GM23248 (cell line): ENCODE data around the gene GALNT2. TPM values are rescaled to one million over a fixed set of nuclear protein-coding genes. Genes with fewer than 3 reads are reported as not detected.

ENCODE experiments used
- DNase-seq: peaks from one replicate; pipeline ENCODE4 v3.0.0-alpha.2; 2015
- H2AFZ ChIP-seq: fragments of 200-600 bp; sonication (generic); 2 replicates; pipeline ENCODE4 v1.6.1; 2016; ENCODE audit warnings: antibody characterized with exemption
- H3F3A ChIP-seq: fragments of 200-600 bp; sonication (generic); 2 replicates; pipeline ENCODE4 v1.6.1; 2016; ENCODE audit warnings: mild to moderate bottlenecking, antibody characterized with exemption, mixed run types; ENCODE audit not compliant: insufficient read depth
- H3K27ac ChIP-seq: fragments of 200-600 bp; sonication (generic); 2 replicates; pipeline ENCODE4 v1.5.1; 2016; ENCODE audit warnings: mild to moderate bottlenecking
- H3K27me3 ChIP-seq: fragments of 200-600 bp; sonication (generic); replicated peaks from 2 replicates; pipeline ENCODE4 v1.6.1; 2016; ENCODE audit warnings: mild to moderate bottlenecking; ENCODE audit not compliant: insufficient read depth
- H3K36me3 ChIP-seq: fragments of 200-600 bp; sonication (generic); 2 replicates; pipeline ENCODE4 v1.6.1; 2016; ENCODE audit warnings: low read depth, mild to moderate bottlenecking
- H3K4me1 ChIP-seq: fragments of 200-600 bp; sonication (generic); 2 replicates; pipeline ENCODE4 v1.6.1; 2016; ENCODE audit warnings: mild to moderate bottlenecking; ENCODE audit not compliant: insufficient read depth
- H3K4me2 ChIP-seq: fragments of 200-600 bp; sonication (generic); one replicate; pipeline ENCODE4 v1.6.1; 2016; ENCODE audit warnings: mild to moderate bottlenecking; ENCODE audit not compliant: unreplicated experiment
- H3K4me3 ChIP-seq: fragments of 200-600 bp; sonication (generic); 2 replicates; pipeline ENCODE4 v1.5.1; 2016; ENCODE audit warnings: mild to moderate bottlenecking
- H3K79me2 ChIP-seq: fragments of 200-600 bp; sonication (generic); 2 replicates; pipeline ENCODE4 v1.6.1; 2016; ENCODE audit warnings: mild to moderate bottlenecking; ENCODE audit not compliant: insufficient read depth
- H3K9ac ChIP-seq: fragments of 200-600 bp; sonication (generic); 2 replicates; pipeline ENCODE4 v1.6.1; 2016; ENCODE audit warnings: mild to moderate bottlenecking
- H3K9me2 ChIP-seq: fragments of 200-600 bp; sonication (generic); 2 replicates; pipeline ENCODE4 v1.6.1; 2016; ENCODE audit warnings: mixed run types, mild to moderate bottlenecking, moderate library complexity; ENCODE audit not compliant: insufficient read depth
- H3K9me3 ChIP-seq: fragments of 200-600 bp; sonication (generic); one replicate; pipeline ENCODE4 v1.6.1; 2017; ENCODE audit warnings: low read depth
- H4K20me1 ChIP-seq: fragments of 200-600 bp; sonication (generic); 2 replicates; pipeline ENCODE4 v1.6.0; 2016; ENCODE audit not compliant: insufficient read depth
- EZH2 ChIP-seq: fragments of 200-600 bp; sonication (generic); IDR thresholded peaks from 2 replicates; pipeline ENCODE4 v1.6.1; 2018; ENCODE audit warnings: antibody characterized with exemption, mild to moderate bottlenecking; ENCODE audit not compliant: insufficient read depth, poor library complexity, severe bottlenecking
- EZH2phosphoT487 ChIP-seq: fragments of 200-600 bp; sonication (generic); IDR thresholded peaks from 2 replicates; pipeline ENCODE4 v1.6.1; 2018; ENCODE audit warnings: antibody characterized with exemption, moderate library complexity, mild to moderate bottlenecking, low read depth; ENCODE audit not compliant: insufficient read depth
- WGBS, 2 experiments: methylation state at CpG; one replicate each; pipeline ENCODE4 v1.1.6; 2015 to 2017; ENCODE audit warnings: low lambda C conversion rate in 2 of 2, low coverage in 1 of 2; ENCODE audit errors: missing lambda C conversion rate in 2 of 2; 5-methylcytosine and 5-hydroxymethylcytosine counted together
- in situ Hi-C: fragments of 300-500 bp; cut with MboI; formaldehyde crosslinking; loops from 2 replicates; pipeline ENCODE4 v1.15.0; 2020
- polyA plus RNA-seq: library from polyadenylated mRNA; unstranded; fragments of >200 nt; fragmentation: Nextera tagmentation; extraction: Ambion mirVana; gene quantifications from 2 replicates; pipeline ENCODE4 v1.2.1, GENCODE V29; 2016
- total RNA-seq: library from RNA; depleted of rRNA; stranded (reverse); fragments of >200 nt; shearing (Covaris generic); gene quantifications from 2 replicates; pipeline ENCODE4 v1.2.3, GENCODE V29; 2014

The GALNT2 gene
- total and polyA plus RNA-seq, 2 experiments from 2014 or later, result 111 to 124 TPM

- no peak overlapping the region for H3K4me3 ChIP-seq
- no peaks in the 10 kb centered on the region for H4K20me1 ChIP-seq
- no peaks in the 10 kb centered on the region for H3K36me3 ChIP-seq
- H3K4me1 ChIP-seq, result peaks cover 30% of the 10 kb centered on the region
- H3K27me3 ChIP-seq, result no peaks in the 10 kb centered on the region
- WGBS, 2 experiments, result 96% methylated on average over 14 of the region's 14 CpGs
- no peak for TF ChIP-seq EZH2
- TF ChIP-seq EZH2phosphoT487, result no peak
- in situ Hi-C loops, result no loop called here
- H3K9me3 ChIP-seq, result no peaks in the 10 kb centered on the region
- no peak overlapping the region for H2AFZ ChIP-seq
- no peak for DNase-seq
- H3K4me2 ChIP-seq, result no peak overlapping the region
- H3K79me2 ChIP-seq, result peaks cover 98% of the 10 kb centered on the region
- no peak overlapping the region for H3K27ac ChIP-seq
- no peaks in the 10 kb centered on the region for H3K9me2 ChIP-seq
- H3F3A ChIP-seq, result peaks cover 26% of the 10 kb centered on the region
- H3K9ac ChIP-seq, result no peak overlapping the region
Observed at GRCh38 chr1:230094746-230095145, 27.7 kb downstream of the GALNT2 start.

GRCh38 chr1:230095938-230096337 lies 28.9 kb downstream of the GALNT2 start:
- Histone ChIP-seq H3K4me1 (peaks cover 18% of the 10 kb centered on the region), H3K27ac (no peak overlapping the region), H3K9me2 (no peaks in the 10 kb centered on the region), H3K4me3 (no peak overlapping the region), H2AFZ (no peak overlapping the region), H3K36me3 (no peaks in the 10 kb centered on the region), H3K9ac (no peak overlapping the region), H3K27me3 (no peaks in the 10 kb centered on the region), H3K79me2 (peaks cover 100% of the 10 kb centered on the region), H3F3A (peaks cover 16% of the 10 kb centered on the region), H3K4me2 (no peak overlapping the region), H3K9me3 (no peaks in the 10 kb centered on the region), H4K20me1 (no peaks in the 10 kb centered on the region)
- no peak for TF ChIP-seq EZH2phosphoT487
- no peak for DNase-seq
- in situ Hi-C loops, result no loop called here
- WGBS, 2 experiments, result 80 to 84% methylated on average over 4 to 5 of the region's 5 CpGs

GRCh38 chr1:230097370-230097769 lies 30.3 kb downstream of the GALNT2 start:
- WGBS, 2 experiments, result 97 to 98% methylated on average over 4 of the region's 4 CpGs
- peaks cover 100% of the 10 kb centered on the region for H3K79me2 ChIP-seq
- in situ Hi-C loops, result no loop called here

GRCh38 chr1:230098723-230099122 lies 31.7 kb downstream of the GALNT2 start:
- Histone ChIP-seq H3K36me3 (no peaks in the 10 kb centered on the region), H2AFZ (no peak overlapping the region), H3K4me1 (peaks cover 14% of the 10 kb centered on the region), H3K27ac (no peak overlapping the region), H3K9me3 (no peaks in the 10 kb centered on the region), H3K79me2 (peaks cover 100% of the 10 kb centered on the region), H4K20me1 (no peaks in the 10 kb centered on the region), H3K4me3 (no peak overlapping the region), H3K27me3 (no peaks in the 10 kb centered on the region), H3K9me2 (no peaks in the 10 kb centered on the region), H3K4me2 (no peak overlapping the region), H3K9ac (no peak overlapping the region), H3F3A (peaks cover 14% of the 10 kb centered on the region)
- in situ Hi-C loops, result no loop called here
- TF ChIP-seq EZH2phosphoT487 (no peak), EZH2 (no peak)
- no peak for DNase-seq
- 96 to 97% methylated on average over 8 of the region's 8 CpGs for WGBS, 2 experiments

More at GRCh38 chr1:230097370-230097769, 30.3 kb downstream of the GALNT2 start:
- H3K36me3 ChIP-seq, result no peaks in the 10 kb centered on the region
- H3K4me1 ChIP-seq, result peaks cover 4% of the 10 kb centered on the region
- no peak for TF ChIP-seq EZH2
- TF ChIP-seq EZH2phosphoT487, result no peak
- H3F3A ChIP-seq, result 0 out of 2 replicates have a peak, but pooled peaks cover 1% of the 10 kb centered on the region
- no peak for DNase-seq
- H3K4me3 ChIP-seq, result no peak overlapping the region
- no peaks in the 10 kb centered on the region for H3K9me3 ChIP-seq
- no peaks in the 10 kb centered on the region for H3K9me2 ChIP-seq
- H3K9ac ChIP-seq, result no peak overlapping the region
- no peak overlapping the region for H3K27ac ChIP-seq
- no peak overlapping the region for H3K4me2 ChIP-seq
- H3K27me3 ChIP-seq, result no peaks in the 10 kb centered on the region
- H2AFZ ChIP-seq, result no peak overlapping the region
- H4K20me1 ChIP-seq, result no peaks in the 10 kb centered on the region

- Histone ChIP-seq H2AFZ (no peak overlapping the region), H4K20me1 (no peaks in the 10 kb centered on the region), H3F3A (peaks cover 21% of the 10 kb centered on the region), H3K4me3 (no peak overlapping the region), H3K27me3 (no peaks in the 10 kb centered on the region), H3K4me1 (peaks cover 22% of the 10 kb centered on the region), H3K9me2 (no peaks in the 10 kb centered on the region), H3K9me3 (no peaks in the 10 kb centered on the region), H3K27ac (no peak overlapping the region), H3K4me2 (no peak overlapping the region), H3K9ac (no peak overlapping the region), H3K79me2 (peaks cover 98% of the 10 kb centered on the region), H3K36me3 (no peaks in the 10 kb centered on the region)
- 100% methylated on average over 1 of the region's 1 CpG for WGBS, 2 experiments
- no peak for DNase-seq
- in situ Hi-C loops, result no loop called here
- TF ChIP-seq EZH2phosphoT487, result no peak
- TF ChIP-seq EZH2, result no peak
Observed at GRCh38 chr1:230099465-230099864, 32.4 kb downstream of the GALNT2 start.
